Measurements from ENCODE around the gene NTF3. TPM values are rescaled to one million over a fixed set of nuclear protein-coding genes. Genes with fewer than 3 reads are reported as not detected.
A peak's percentile ranks its signal among the peaks of the same experiment; 100 is the strongest.

NTF3 gene
- polyA plus RNA-seq, 1 donor (not counting 4 experiments of a cell fraction or from before 2014, with no cell fraction given): not detected

- no peak for FAIRE-seq
- no peaks in the 10 kb centered on the region for H3K27me3 ChIP-seq (ENCODE audit: control insufficient read depth, extremely low read depth, insufficient read depth, low read length)
Observed at GRCh38 chr12:5456030-5456429, 24.1 kb downstream of the NTF3 start.

GRCh38 chr12:5456906-5457305 is 25.0 kb downstream of the NTF3 start:
- dilution Hi-C loops (cut with MboI; ENCODE audit: extremely low pct_ligation_motif_present, low sequenced_read_pairs): no loop called here

More at GRCh38 chr12:5456030-5456429, 24.1 kb downstream of the NTF3 start:
- H3K79me2 ChIP-seq (ENCODE audit: control insufficient read depth, insufficient read depth, low read length): no peaks in the 10 kb centered on the region
- DNase-seq (ENCODE audit: low read depth, low spot score): no peak
- H3K9ac ChIP-seq (ENCODE audit: control insufficient read depth, extremely low read depth, insufficient read depth, low read length): no peak overlapping the region
- H3K27ac ChIP-seq (ENCODE audit: control insufficient read depth, insufficient read depth, low read length): no peak overlapping the region
- peaks cover 13% of the 10 kb centered on the region for H3K4me1 ChIP-seq (ENCODE audit: control insufficient read depth, extremely low read depth, insufficient read depth, low read length)
- no peak overlapping the region for H3K4me2 ChIP-seq (ENCODE audit: control insufficient read depth, extremely low read depth, insufficient read depth, low read depth, low read length)
- dilution Hi-C loops (cut with MboI; ENCODE audit: extremely low pct_ligation_motif_present, low sequenced_read_pairs): no loop called here
- no peak overlapping the region for H3K4me3 ChIP-seq (ENCODE audit: control insufficient read depth in 2 of 3, extremely low read depth in 1 of 3, insufficient read depth in 2 of 3, low read depth in 1 of 3, low read length in 3 of 3)
- no peaks in the 10 kb centered on the region for H3K9me1 ChIP-seq (ENCODE audit: control insufficient read depth, extremely low read depth, insufficient read depth, low read length)
- no peaks in the 10 kb centered on the region for H3K9me3 ChIP-seq (ENCODE audit: control insufficient read depth, low read depth, low read length)
- TF ChIP-seq EZH2 (IDR thresholded peaks at IDR 0.05; ENCODE audit: low read length) (no peak), CTCF (optimal IDR thresholded peaks at IDR 0.05 in 1 of 3, IDR thresholded peaks at IDR 0.05 in 1 of 3, conservative IDR thresholded peaks at IDR 0.05 in 1 of 3; ENCODE audit: extremely low read depth in 1 of 3, insufficient read depth in 2 of 3, low read length in 3 of 3) (no peak)
- H2AFZ ChIP-seq (ENCODE audit: control insufficient read depth, low read length): no peak overlapping the region
- H4K20me1 ChIP-seq (ENCODE audit: control insufficient read depth, extremely low read depth, insufficient read depth, low read length): no peaks in the 10 kb centered on the region
- H3K36me3 ChIP-seq (ENCODE audit: control insufficient read depth in 2 of 2, extremely low read depth in 1 of 2, insufficient read depth in 2 of 2, low read length in 2 of 2): no peaks in the 10 kb centered on the region

More at GRCh38 chr12:5456906-5457305, 25.0 kb downstream of the NTF3 start:
- H2AFZ ChIP-seq (ENCODE audit: control insufficient read depth, low read length): peak overlapping the region; percentile 74
- H3K27me3 ChIP-seq (ENCODE audit: control insufficient read depth, extremely low read depth, insufficient read depth, low read length): no peaks in the 10 kb centered on the region
- no peak overlapping the region for H3K4me3 ChIP-seq (ENCODE audit: control insufficient read depth in 2 of 3, extremely low read depth in 1 of 3, insufficient read depth in 2 of 3, low read depth in 1 of 3, low read length in 3 of 3)
- peaks cover 13% of the 10 kb centered on the region for H3K4me1 ChIP-seq (ENCODE audit: control insufficient read depth, extremely low read depth, insufficient read depth, low read length)
- H3K9me1 ChIP-seq (ENCODE audit: control insufficient read depth, extremely low read depth, insufficient read depth, low read length): no peaks in the 10 kb centered on the region
- peak; percentile 76 for FAIRE-seq
- no peak overlapping the region for H3K9ac ChIP-seq (ENCODE audit: control insufficient read depth, extremely low read depth, insufficient read depth, low read length)
- no peaks in the 10 kb centered on the region for H3K79me2 ChIP-seq (ENCODE audit: control insufficient read depth, insufficient read depth, low read length)
- no peaks in the 10 kb centered on the region for H3K9me3 ChIP-seq (ENCODE audit: control insufficient read depth, low read depth, low read length)
- no peak overlapping the region for H3K27ac ChIP-seq (ENCODE audit: control insufficient read depth, insufficient read depth, low read length)
- no peak for TF ChIP-seq EZH2 (IDR thresholded peaks at IDR 0.05; ENCODE audit: low read length)
- H3K36me3 ChIP-seq (ENCODE audit: control insufficient read depth in 2 of 2, extremely low read depth in 1 of 2, insufficient read depth in 2 of 2, low read length in 2 of 2): no peaks in the 10 kb centered on the region
- DNase-seq (ENCODE audit: low read depth, low spot score): no peak
- peak overlapping the region; percentile 13 for H3K4me2 ChIP-seq (ENCODE audit: control insufficient read depth, extremely low read depth, insufficient read depth, low read depth, low read length)
- no peaks in the 10 kb centered on the region for H4K20me1 ChIP-seq (ENCODE audit: control insufficient read depth, extremely low read depth, insufficient read depth, low read length)
